ENCODE results near the gene CMTM4.
"Not testable (repeated sequence)": the region's sequence is repeated elsewhere in the genome, so short reads cannot be mapped to it uniquely, and the experiment has no call there.

CMTM4 gene

GRCh38 chr16:66611911-66612310 is 84.6 kb downstream of the CMTM4 start:
- not testable (repeated sequence) for DNase-seq

GRCh38 chr16:66610111-66610820 is 86.3 kb downstream of the CMTM4 start:
- DNase-seq = peak; percentile 69

GRCh38 chr16:66609139-66609510 is 87.4 kb downstream of the CMTM4 start:
- no peak for DNase-seq

- DNase-seq = peak; percentile 36
Measured at GRCh38 chr16:66608241-66609138, 88.1 kb downstream of the CMTM4 start.

- DNase-seq = peak; percentile 16
Measured at GRCh38 chr16:66605979-66606751, 90.4 kb downstream of the CMTM4 start.

- DNase-seq = no peak
Measured at GRCh38 chr16:66605177-66605978, 91.2 kb downstream of the CMTM4 start.

GRCh38 chr16:66604376-66605176 is 92.0 kb downstream of the CMTM4 start, which contains the start of gene CMTM3:
TSS of gene CMTM3 (plus strand) at chr16:66604704. CDS start at chr16:66604806, 102 bp downstream.
- peak; percentile 68 for DNase-seq

GRCh38 chr16:66603537-66604375 is 92.8 kb downstream of the CMTM4 start:
- no peak for DNase-seq

- no peak for DNase-seq
Measured at GRCh38 chr16:66601471-66601870, 95.1 kb downstream of the CMTM4 start.

- DNase-seq = no peak
Measured at GRCh38 chr16:66600477-66600876, 96.1 kb downstream of the CMTM4 start.

GRCh38 chr16:66599726-66600125 is 96.8 kb downstream of the CMTM4 start:
- DNase-seq = no peak

GRCh38 chr16:66598111-66598510 is 98.4 kb downstream of the CMTM4 start:
- no peak for DNase-seq

- no peak for DNase-seq
Measured at GRCh38 chr16:66596986-66597848, 99.3 kb downstream of the CMTM4 start.

GRCh38 chr16:66596559-66596958 is 100.0 kb downstream of the CMTM4 start:
- not testable (repeated sequence) for DNase-seq

- DNase-seq = no peak
Measured at GRCh38 chr16:66594739-66595138, 101.8 kb downstream of the CMTM4 start.

GRCh38 chr16:66592814-66593213 is 103.7 kb downstream of the CMTM4 start:
- DNase-seq = no peak

GRCh38 chr16:66592241-66592640 is 104.3 kb downstream of the CMTM4 start:
- no peak for DNase-seq

- no peak for DNase-seq
Measured at GRCh38 chr16:66591018-66591417, 105.5 kb downstream of the CMTM4 start.

GRCh38 chr16:66590322-66590721 is 106.2 kb downstream of the CMTM4 start:
- DNase-seq = no peak

All from NCI-H2171 (cell line).